Aorta (tissue), 5 donors: ENCODE measurements around the gene PGAP3. TPM values are rescaled to one million over a fixed set of nuclear protein-coding genes. Genes with fewer than 3 reads are reported as not detected.
A peak's percentile ranks its signal among the peaks of the same experiment; 100 is the strongest.

ENCODE experiments used
- ATAC-seq: fragments of 200-7000 bp; cut with Tn5 transposase; one replicate; pipeline ENCODE4 v1.9.1; 2022; ENCODE audit warnings: moderate library complexity; ENCODE audit not compliant: low FRiP score
- DNase-seq, 2 donors: peaks; one replicate each; pipeline ENCODE4 v3.0.0-alpha.2; 2020
- H3K27ac ChIP-seq, 2 donors: one replicate each; pipeline ENCODE4 v1.5.1; 2013; ENCODE audit warnings: low read length in 2 of 2, mild to moderate bottlenecking in 2 of 2, moderate library complexity in 2 of 2, control low read depth in 1 of 2, inconsistent platforms in 1 of 2, low read depth in 1 of 2
- H3K27me3 ChIP-seq, 2 donors: one replicate each; pipeline ENCODE4 v1.6.1; 2013; ENCODE audit warnings: control low read depth in 1 of 2, low read length in 1 of 2, mild to moderate bottlenecking in 1 of 2, moderate library complexity in 1 of 2; ENCODE audit not compliant: insufficient read depth in 2 of 2, control insufficient read depth in 1 of 2
- H3K36me3 ChIP-seq, 2 donors: one replicate each; pipeline ENCODE4 v1.6.1; 2013; ENCODE audit warnings: control low read depth in 1 of 2, low read length in 1 of 2, mild to moderate bottlenecking in 1 of 2; ENCODE audit not compliant: insufficient read depth in 2 of 2, control insufficient read depth in 1 of 2
- H3K4me1 ChIP-seq, 2 donors: one replicate each; pipeline ENCODE4 v1.6.1; 2013; ENCODE audit warnings: low read length in 2 of 2, control low read depth in 1 of 2, mild to moderate bottlenecking in 1 of 2, moderate library complexity in 1 of 2; ENCODE audit not compliant: insufficient read depth in 2 of 2, control insufficient read depth in 1 of 2
- H3K4me3 ChIP-seq, 2 donors: one replicate each; pipeline ENCODE4 v1.5.1; 2013; ENCODE audit warnings: low read length in 2 of 2, control low read depth in 1 of 2, mild to moderate bottlenecking in 1 of 2
- H3K9me3 ChIP-seq: one replicate; pipeline ENCODE4 v1.6.1; 2013; ENCODE audit warnings: mild to moderate bottlenecking, low read length; ENCODE audit not compliant: control insufficient read depth
- WGBS, 2 donors: extraction: QIAGEN DNeasy Blood & Tissue Kit; methylation state at CpG; one replicate each; pipeline ENCODE4 v1.1.7; 2013; 5-methylcytosine and 5-hydroxymethylcytosine counted together
- intact Hi-C, 2 donors: fragments of 100-400 bp; cut with DNase I; formaldehyde crosslinking; loops; one replicate each; pipeline versions ENCODE4 v1.14.2 to v1.15.0; 2022
- polyA plus RNA-seq, 2 donors: library from polyadenylated mRNA; stranded (reverse); fragments of 200-250 nt; gene quantifications; one replicate each; pipeline ENCODE4 v1.2.3, GENCODE V29; 2013
- total RNA-seq, 2 donors: library from RNA; stranded (reverse); fragmentation: NEBNext Ultra II Directional; extraction: Animal tissue kit (Norgen Biotek cat#: 25700); gene quantifications; one replicate each; pipeline ENCODE4 v1.2.1, GENCODE V29; 2021
- donor health status: healthy with polysubstance abuse.
- donor health status: Bipolar disorder and iron deficiency.
- donor health status: DM: no; HTN: no; CAD: no.
- donor health status: DM: no; HTN: no; CAD: no.
- donor health status: DM: yes; HTN: yes; CAD: no.

The PGAP3 gene
- total and polyA plus RNA-seq, 4 donors, result 13.3 to 25.5 (median 22.0) TPM

- Histone ChIP-seq H3K36me3 (no peaks in the 10 kb centered on the region), H3K4me1 (no peaks in the 10 kb centered on the region), H3K27me3 (no peaks in the 10 kb centered on the region), H3K9me3 (no peaks in the 10 kb centered on the region), H3K27ac (no peak overlapping the region), H3K4me3 (no peak overlapping the region)
- DNase-seq (no peak), ATAC-seq (no peak)
- intact Hi-C loops, result no loop called here
- WGBS, 2 donors, result 57 to 59% methylated on average over 16 of the region's 16 CpGs
These were observed 59.9 kb downstream of the PGAP3 start for GRCh38 chr17:39627712-39628516.

- Histone ChIP-seq H3K27me3 (no peaks in the 10 kb centered on the region), H3K27ac (no peak overlapping the region), H3K4me3 (peak overlapping the region in 1 of 2 donors; percentile 4), H3K9me3 (no peaks in the 10 kb centered on the region), H3K4me1 (no peaks in the 10 kb centered on the region), H3K36me3 (no peaks in the 10 kb centered on the region)
- intact Hi-C loops, result no loop called here
- no peak for DNase-seq
- WGBS, 2 donors, result 2 to 4% methylated on average over 49 to 72 of the region's 72 CpGs
- ATAC-seq, result no peak
These were observed 60.7 kb downstream of the PGAP3 start for GRCh38 chr17:39627047-39627711.

- Histone ChIP-seq H3K36me3 (no peaks in the 10 kb centered on the region), H3K4me3 (peak within 1 kb of the TSS in 1 of 2 donors; percentile 4), H3K4me1 (no peaks in the 10 kb centered on the region), H3K27me3 (no peaks in the 10 kb centered on the region), H3K27ac (no peak within 1 kb of the TSS), H3K9me3 (no peaks in the 10 kb centered on the region)
- ATAC-seq (no peak), DNase-seq (no peak)
- intact Hi-C loops, result no loop called here
- 16% methylated on average over 29 of the region's 29 CpGs for WGBS, 2 donors
These were observed 61.4 kb downstream of the PGAP3 start, which contains the start of gene PPP1R1B for GRCh38 chr17:39626171-39627046. PPP1R1B (plus strand) TSS chr17:39626952; CDS start chr17:39627393, 441 bp downstream.

- Histone ChIP-seq H3K4me3 (no peak overlapping the region), H3K9me3 (no peaks in the 10 kb centered on the region), H3K4me1 (no peaks in the 10 kb centered on the region), H3K27me3 (no peaks in the 10 kb centered on the region), H3K27ac (no peak overlapping the region), H3K36me3 (no peaks in the 10 kb centered on the region)
- ATAC-seq, result no peak
- intact Hi-C loops, result no loop called here
- no peak for DNase-seq
- WGBS, 2 donors, result 63 to 77% methylated on average over 4 to 5 of the region's 5 CpGs
These were observed 62.6 kb downstream of the PGAP3 start for GRCh38 chr17:39625198-39625785.

- H3K4me3 ChIP-seq, result no peak overlapping the region
- no peaks in the 10 kb centered on the region for H3K4me1 ChIP-seq
- no peaks in the 10 kb centered on the region for H3K9me3 ChIP-seq
- DNase-seq, result no peak
- WGBS, 2 donors, result 71 to 75% methylated on average over 8 of the region's 8 CpGs
- H3K27ac ChIP-seq, result no peak overlapping the region
- H3K36me3 ChIP-seq, result no peaks in the 10 kb centered on the region
- no peak for ATAC-seq
- no peaks in the 10 kb centered on the region for H3K27me3 ChIP-seq
- intact Hi-C loops, result loop anchor here (5.0 kb wide), 2 partner anchors 48 to 108 kb away; partner anchors contain the start of gene MIEN1 (in 2 of the 2)
These were observed 63.5 kb downstream of the PGAP3 start for GRCh38 chr17:39624313-39624712.

- H3K27ac ChIP-seq, result no peak overlapping the region
- no peaks in the 10 kb centered on the region for H3K9me3 ChIP-seq
- 0 to 3% methylated on average over 15 to 16 of the region's 16 CpGs for WGBS, 2 donors
- no peaks in the 10 kb centered on the region for H3K27me3 ChIP-seq
- no peaks in the 10 kb centered on the region for H3K4me1 ChIP-seq
- intact Hi-C loops, result loop anchor here (1.0 to 5.0 kb wide), 6 partner anchors 43 to 133 kb away; partner anchors contain the start of gene MIEN1 (in 2 of the 2)
- peak; percentile 84 for ATAC-seq
- no peaks in the 10 kb centered on the region for H3K36me3 ChIP-seq
- no peak overlapping the region for H3K4me3 ChIP-seq
- DNase-seq, result peak; percentile 92 to 96
These were observed 64.4 kb downstream of the PGAP3 start for GRCh38 chr17:39623356-39623950.

- ATAC-seq (no peak), DNase-seq (no peak)
- intact Hi-C loops, result loop anchor here (1.0 to 5.0 kb wide), 6 partner anchors 44 to 134 kb away; partner anchors contain the start of gene MIEN1 (in 2 of the 2)
These were observed 65.4 kb downstream of the PGAP3 start for GRCh38 chr17:39622380-39623006.

More at GRCh38 chr17:39622380-39623006, 65.4 kb downstream of the PGAP3 start:
- H3K27me3 ChIP-seq, result no peaks in the 10 kb centered on the region
- H3K4me1 ChIP-seq, result no peaks in the 10 kb centered on the region
- no peaks in the 10 kb centered on the region for H3K9me3 ChIP-seq
- no peaks in the 10 kb centered on the region for H3K36me3 ChIP-seq
- WGBS, 2 donors, result 53 to 54% methylated on average over 16 of the region's 16 CpGs
- H3K4me3 ChIP-seq, result no peak overlapping the region
- H3K27ac ChIP-seq, result no peak overlapping the region
